Mesendoderm (in vitro differentiated cells): Measurements from ENCODE around the gene RCL1.

ENCODE experiments used
- DNase-seq: peaks from one replicate; pipeline ENCODE4 v3.0.0; 2013
- H2AK5ac ChIP-seq: 2 replicates; pipeline ENCODE4 v1.6.1; 2013; ENCODE audit warnings: low read length, inconsistent platforms
- H2BK120ac ChIP-seq: 2 replicates; pipeline ENCODE4 v1.6.1; 2013; ENCODE audit warnings: low read depth, mild to moderate bottlenecking, low read length, moderate library complexity, mixed read lengths
- H2BK15ac ChIP-seq: replicated peaks from 2 replicates; pipeline ENCODE4 v1.6.1; 2013; ENCODE audit warnings: low read depth, mild to moderate bottlenecking, moderate library complexity
- H2BK5ac ChIP-seq: 2 replicates; pipeline ENCODE4 v1.6.1; 2013; ENCODE audit warnings: low read length, inconsistent platforms
- H3K18ac ChIP-seq: 2 replicates; pipeline ENCODE4 v1.6.1; 2013; ENCODE audit warnings: mild to moderate bottlenecking, low read length, mixed read lengths
- H3K23ac ChIP-seq: one replicate; pipeline ENCODE4 v1.6.1; 2013; ENCODE audit warnings: low read length
- H3K27ac ChIP-seq: 2 replicates; pipeline ENCODE4 v1.5.1; 2013; ENCODE audit warnings: low read depth, mild to moderate bottlenecking, inconsistent platforms, low read length, moderate library complexity
- H3K27me3 ChIP-seq: 2 replicates; pipeline ENCODE4 v1.6.1; 2013; ENCODE audit warnings: low read length, control low read depth, mild to moderate bottlenecking, inconsistent platforms; ENCODE audit not compliant: insufficient read depth, poor library complexity
- H3K36me3 ChIP-seq: 2 replicates; pipeline ENCODE4 v1.6.1; 2013; ENCODE audit warnings: low read length, inconsistent platforms; ENCODE audit not compliant: control insufficient read depth, insufficient read depth
- H3K4ac ChIP-seq: one replicate; pipeline ENCODE4 v1.6.1; 2013; ENCODE audit warnings: low read depth, mild to moderate bottlenecking, low read length, moderate library complexity
- H3K4me1 ChIP-seq: 2 replicates; pipeline ENCODE4 v1.6.1; 2013; ENCODE audit warnings: low read depth, low read length, inconsistent platforms; ENCODE audit not compliant: control insufficient read depth
- H3K4me2 ChIP-seq: 2 replicates; pipeline ENCODE4 v1.6.1; 2013; ENCODE audit warnings: low read length
- H3K4me3 ChIP-seq: 2 replicates; pipeline ENCODE4 v1.5.1; 2013; ENCODE audit warnings: mild to moderate bottlenecking, low read length
- H3K56ac ChIP-seq: one replicate; pipeline ENCODE4 v1.6.1; 2013; ENCODE audit warnings: low read length
- H3K79me1 ChIP-seq: 2 replicates; pipeline ENCODE4 v1.6.1; 2013; ENCODE audit warnings: low read length, inconsistent platforms
- H3K79me2 ChIP-seq: 2 replicates; pipeline ENCODE4 v1.6.1; 2013; ENCODE audit warnings: mild to moderate bottlenecking, low read length; ENCODE audit not compliant: control insufficient read depth, insufficient read depth
- H3K9ac ChIP-seq: 2 replicates; pipeline ENCODE4 v1.6.1; 2013; ENCODE audit warnings: low read length, inconsistent platforms
- H4K5ac ChIP-seq: one replicate; pipeline ENCODE4 v1.6.1; 2013; ENCODE audit warnings: low read length
- H4K8ac ChIP-seq: one replicate; pipeline ENCODE4 v1.6.1; 2013; ENCODE audit warnings: low read depth, mild to moderate bottlenecking, control low read depth, low read length, moderate library complexity
- WGBS: extraction: QIAGEN DNeasy Blood & Tissue Kit; methylation state at CpG from one replicate; pipeline ENCODE4 v1.1.7; 2013; ENCODE audit warnings: low lambda C conversion rate, missing lambda C conversion rate; ENCODE audit not compliant: insufficient coverage; ENCODE audit errors: extremely low coverage; 5-methylcytosine and 5-hydroxymethylcytosine counted together

The RCL1 gene

GRCh38 chr9:4883326-4883873, 90.7 kb downstream of the RCL1 start:
- Histone ChIP-seq H3K79me2 (no peaks in the 10 kb centered on the region), H3K56ac (no peak overlapping the region), H3K79me1 (no peaks in the 10 kb centered on the region), H3K4me3 (no peak overlapping the region), H2BK120ac (no peak overlapping the region), H2AK5ac (no peak overlapping the region), H2BK15ac (no peak overlapping the region), H3K23ac (no peak overlapping the region), H3K4me1 (no peaks in the 10 kb centered on the region), H4K8ac (no peak overlapping the region), H3K4ac (no peak overlapping the region), H2BK5ac (no peak overlapping the region), H3K9ac (no peak overlapping the region), H3K27ac (no peak overlapping the region), H3K18ac (no peak overlapping the region), H3K4me2 (no peak overlapping the region), H3K36me3 (no peaks in the 10 kb centered on the region), H4K5ac (no peak overlapping the region), H3K27me3 (no peaks in the 10 kb centered on the region)
- WGBS, result no CpG with 5 or more reads among the region's 3 CpGs
- DNase-seq, result no peak

- H2BK5ac ChIP-seq, result no peak overlapping the region
Measured at GRCh38 chr9:4886698-4887097, 94.0 kb downstream of the RCL1 start.

GRCh38 chr9:4887556-4887955, 94.8 kb downstream of the RCL1 start:
- Histone ChIP-seq H3K56ac (no peak overlapping the region), H3K79me1 (no peaks in the 10 kb centered on the region), H2BK120ac (no peak overlapping the region), H4K5ac (no peak overlapping the region), H3K4me3 (no peak overlapping the region), H3K27me3 (no peaks in the 10 kb centered on the region), H4K8ac (no peak overlapping the region), H3K4me2 (no peak overlapping the region), H3K79me2 (no peaks in the 10 kb centered on the region), H3K23ac (no peak overlapping the region), H3K9ac (no peak overlapping the region), H3K4me1 (no peaks in the 10 kb centered on the region), H3K18ac (no peak overlapping the region), H3K27ac (no peak overlapping the region), H2BK5ac (no peak overlapping the region), H3K36me3 (no peaks in the 10 kb centered on the region), H3K4ac (no peak overlapping the region), H2AK5ac (no peak overlapping the region), H2BK15ac (no peak overlapping the region)
- no CpG with 5 or more reads among the region's 4 CpGs for WGBS
- no peak for DNase-seq

More at GRCh38 chr9:4886698-4887097, 94.0 kb downstream of the RCL1 start:
- H2AK5ac ChIP-seq, result no peak overlapping the region
- H3K4me1 ChIP-seq, result no peaks in the 10 kb centered on the region
- DNase-seq, result no peak
- no peak overlapping the region for H3K4me2 ChIP-seq
- no peak overlapping the region for H3K23ac ChIP-seq
- H3K9ac ChIP-seq, result no peak overlapping the region
- WGBS, result no CpG with 5 or more reads among the region's 6 CpGs
- no peaks in the 10 kb centered on the region for H3K36me3 ChIP-seq
- H2BK15ac ChIP-seq, result no peak overlapping the region
- no peak overlapping the region for H3K18ac ChIP-seq
- no peak overlapping the region for H3K4me3 ChIP-seq
- no peaks in the 10 kb centered on the region for H3K79me2 ChIP-seq
- H3K56ac ChIP-seq, result no peak overlapping the region
- H4K8ac ChIP-seq, result no peak overlapping the region
- no peak overlapping the region for H3K27ac ChIP-seq
- H3K79me1 ChIP-seq, result no peaks in the 10 kb centered on the region
- no peak overlapping the region for H4K5ac ChIP-seq
- H2BK120ac ChIP-seq, result no peak overlapping the region
- no peaks in the 10 kb centered on the region for H3K27me3 ChIP-seq
- no peak overlapping the region for H3K4ac ChIP-seq

- Histone ChIP-seq H3K4me1 (no peaks in the 10 kb centered on the region), H3K79me1 (no peaks in the 10 kb centered on the region), H3K27ac (no peak overlapping the region), H3K4me3 (no peak overlapping the region), H3K27me3 (no peaks in the 10 kb centered on the region), H2AK5ac (no peak overlapping the region), H3K18ac (no peak overlapping the region), H2BK120ac (no peak overlapping the region), H4K8ac (no peak overlapping the region), H3K23ac (no peak overlapping the region), H3K79me2 (no peaks in the 10 kb centered on the region), H3K4me2 (no peak overlapping the region), H3K56ac (no peak overlapping the region), H4K5ac (no peak overlapping the region), H3K9ac (no peak overlapping the region), H3K4ac (no peak overlapping the region), H3K36me3 (no peaks in the 10 kb centered on the region), H2BK5ac (no peak overlapping the region), H2BK15ac (no peak overlapping the region)
- DNase-seq, result no peak
- WGBS, result no CpG with 5 or more reads among the region's 3 CpGs
Measured at GRCh38 chr9:4890242-4890641, 97.5 kb downstream of the RCL1 start.

GRCh38 chr9:4890929-4891328, 98.2 kb downstream of the RCL1 start:
- no CpG with 5 or more reads among the region's 2 CpGs for WGBS
- no peak overlapping the region for H2BK120ac ChIP-seq
- DNase-seq, result no peak

GRCh38 chr9:4891674-4892073, 98.9 kb downstream of the RCL1 start:
- Histone ChIP-seq H2BK15ac (no peak overlapping the region), H3K27ac (no peak overlapping the region), H3K79me1 (no peaks in the 10 kb centered on the region), H3K4me3 (no peak overlapping the region), H3K56ac (no peak overlapping the region), H2BK120ac (no peak overlapping the region), H2BK5ac (no peak overlapping the region), H3K4me2 (no peak overlapping the region), H3K79me2 (no peaks in the 10 kb centered on the region), H2AK5ac (no peak overlapping the region), H4K5ac (no peak overlapping the region), H3K23ac (no peak overlapping the region), H3K9ac (no peak overlapping the region), H3K4ac (no peak overlapping the region), H3K36me3 (no peaks in the 10 kb centered on the region), H4K8ac (no peak overlapping the region), H3K4me1 (no peaks in the 10 kb centered on the region), H3K18ac (no peak overlapping the region), H3K27me3 (no peaks in the 10 kb centered on the region)
- no peak for DNase-seq
- no CpG with 5 or more reads among the region's 3 CpGs for WGBS

More at GRCh38 chr9:4890929-4891328, 98.2 kb downstream of the RCL1 start:
- Histone ChIP-seq H3K9ac (no peak overlapping the region), H3K4me2 (no peak overlapping the region), H3K79me1 (no peaks in the 10 kb centered on the region), H3K18ac (no peak overlapping the region), H3K4ac (no peak overlapping the region), H3K56ac (no peak overlapping the region), H4K8ac (no peak overlapping the region), H3K4me1 (no peaks in the 10 kb centered on the region), H3K4me3 (no peak overlapping the region), H3K23ac (no peak overlapping the region), H3K79me2 (no peaks in the 10 kb centered on the region), H2BK5ac (no peak overlapping the region), H2BK15ac (no peak overlapping the region), H2AK5ac (no peak overlapping the region), H4K5ac (no peak overlapping the region), H3K27ac (no peak overlapping the region), H3K27me3 (no peaks in the 10 kb centered on the region), H3K36me3 (no peaks in the 10 kb centered on the region)
